RKO (cell line): ENCODE data around the gene TRAPPC11.
"Not testable (repeated sequence)": the region's sequence is repeated elsewhere in the genome, so short reads cannot be mapped to it uniquely, and the experiment has no call there.

Experiments used
- DNase-seq: peaks from one replicate; pipeline ENCODE4 v3.0.0-alpha.2; 2016; ENCODE audit warnings: low spot score

The TRAPPC11 gene

DNA sequence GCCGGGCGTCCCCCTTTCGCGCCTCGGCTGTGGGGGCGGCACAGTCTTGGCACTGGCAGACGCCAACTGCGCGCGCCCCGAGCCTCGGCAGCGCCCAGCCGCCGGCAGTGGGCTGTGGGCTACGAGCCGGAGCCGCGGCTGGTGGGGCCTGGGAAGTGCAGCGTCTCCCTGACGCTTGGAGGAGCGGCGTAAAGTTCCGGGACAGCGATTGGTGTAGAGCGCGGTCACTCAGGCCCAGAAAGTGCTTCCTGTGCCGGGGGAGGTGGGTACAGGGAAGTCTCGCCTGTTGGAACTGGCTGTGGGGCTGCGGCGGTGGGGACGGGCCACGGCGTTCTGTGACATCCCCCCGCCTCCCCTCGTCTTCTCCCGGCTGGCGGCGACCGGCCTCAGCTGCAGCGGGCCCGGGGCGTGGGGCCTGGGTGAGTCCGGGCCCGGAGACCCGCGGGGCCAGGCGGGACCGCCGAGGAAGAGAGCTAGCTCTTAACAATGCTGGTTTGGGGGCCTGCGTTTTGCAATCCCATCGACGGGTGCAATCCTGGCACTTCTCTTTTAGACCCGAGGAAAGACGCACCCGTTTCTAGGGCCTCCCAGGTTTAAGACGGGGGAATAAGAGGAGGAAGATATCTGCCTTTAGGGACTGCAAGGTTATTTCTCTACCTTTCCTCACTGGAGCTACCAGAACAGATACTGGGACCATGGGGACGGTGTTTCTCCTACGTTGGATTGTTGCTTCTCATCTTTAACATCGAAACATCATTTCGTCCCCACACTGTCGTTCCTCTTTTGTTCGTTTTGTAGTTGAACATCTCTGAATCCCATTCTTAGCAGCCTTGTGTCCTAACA, at the start of gene TRAPPC11, which contains the start of gene RWDD4:
Gene TRAPPC11 (plus strand): TSS at position 265 of the 843 bp plus-strand sequence. CDS start 4,575 bp downstream, outside the sequence.
Gene RWDD4 (minus strand): TSS at position 157 of the 843 bp plus-strand sequence. CDS start 233 bp downstream, outside the sequence.
- DNase-seq: peak; percentile 97

- DNase-seq: peak; percentile 24
Observed at GRCh38 chr4:183610033-183610432, 49.1 kb upstream of the TRAPPC11 start.

DNA sequence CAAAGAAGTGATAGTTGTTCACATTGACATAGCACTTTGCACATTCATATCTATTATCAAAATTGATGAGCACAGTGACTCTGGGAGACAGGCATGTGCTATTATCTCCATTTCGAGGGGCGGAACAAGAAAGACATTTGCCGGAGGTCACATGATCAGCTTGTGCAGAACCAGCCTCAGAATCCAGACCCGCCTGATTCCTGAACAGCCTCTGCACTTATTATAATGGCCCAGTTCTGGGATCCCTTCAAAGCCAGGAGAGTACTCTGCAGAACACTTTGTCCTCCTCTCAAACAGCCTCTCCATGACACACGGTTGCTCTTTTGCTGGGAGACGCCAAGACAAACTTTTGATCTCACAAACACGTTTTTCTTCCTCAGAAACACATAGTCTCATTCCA, 48.5 kb upstream of the TRAPPC11 start:
- DNase-seq: no peak

DNA sequence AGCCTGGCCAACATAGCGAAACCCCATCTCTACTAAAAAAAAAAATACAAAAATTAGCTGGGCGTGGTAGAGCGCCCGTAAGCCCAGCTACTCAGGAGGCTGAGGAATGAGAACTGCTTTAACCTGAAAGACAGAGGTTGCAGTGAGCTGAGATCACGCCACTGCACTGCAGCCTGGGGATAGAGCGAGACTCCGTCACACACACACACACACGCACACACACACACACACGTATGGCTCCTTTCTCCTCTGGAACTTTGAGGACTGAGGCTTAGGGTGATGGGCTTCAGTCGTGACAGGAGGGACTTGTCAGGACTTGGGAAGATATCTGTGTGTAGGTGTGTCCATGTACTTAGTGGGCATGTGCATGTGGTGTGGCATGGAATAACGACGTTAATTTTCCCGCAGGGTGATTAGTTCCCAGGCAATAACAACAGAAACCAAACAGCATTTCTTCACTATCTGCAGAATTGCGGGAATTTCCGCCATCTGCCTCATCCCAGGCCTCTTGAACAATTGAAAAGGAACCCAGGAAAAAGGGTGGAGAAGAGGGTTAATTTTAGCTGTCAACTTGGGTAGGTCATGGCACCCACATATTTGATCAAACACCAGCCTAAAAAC, 47.8 kb upstream of the TRAPPC11 start:
- no peak for DNase-seq

DNA sequence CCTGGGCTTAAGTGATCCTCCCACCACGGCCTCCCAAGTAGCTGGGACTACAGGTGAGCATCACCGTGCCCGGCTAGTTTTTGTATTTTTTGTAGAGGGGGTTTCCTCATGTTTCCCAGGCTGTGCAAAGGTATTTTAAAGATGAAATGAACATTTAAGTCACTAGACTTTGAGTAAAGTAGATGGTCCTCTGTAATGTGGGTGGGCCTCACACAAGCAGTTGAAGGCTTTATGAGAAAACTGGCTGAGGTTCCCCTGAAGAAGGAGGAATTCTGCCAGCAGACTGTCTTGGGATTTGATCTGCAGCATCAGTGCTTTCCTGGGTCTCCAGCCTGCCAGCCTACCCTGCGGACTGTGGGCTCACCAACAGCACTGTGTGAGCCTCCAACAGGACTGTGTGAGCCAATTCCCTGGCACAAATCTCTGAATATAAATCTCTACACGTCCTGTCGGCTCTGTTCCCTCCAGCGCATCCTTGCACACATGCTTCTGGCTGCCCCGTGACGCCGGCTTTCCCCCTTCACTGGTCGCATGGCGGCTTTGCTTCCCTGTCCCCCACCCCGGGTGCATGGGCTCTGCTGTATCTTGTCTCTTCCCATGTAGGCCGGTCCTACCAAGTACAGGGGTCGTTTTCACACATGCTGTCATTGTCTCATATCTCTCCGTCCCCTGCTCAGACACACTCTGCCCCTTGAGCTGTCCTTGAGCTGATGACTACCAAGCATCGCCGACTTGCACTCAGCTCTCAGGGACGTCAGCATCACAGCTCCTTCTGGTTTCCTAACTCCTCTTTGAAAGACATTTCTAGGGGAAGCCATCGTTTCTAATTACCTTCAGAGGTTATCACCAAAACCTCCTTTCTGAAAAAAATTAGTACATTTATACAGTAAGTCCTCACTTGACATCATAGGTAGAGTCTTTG, 46.5 kb upstream of the TRAPPC11 start:
- DNase-seq: no peak

DNA sequence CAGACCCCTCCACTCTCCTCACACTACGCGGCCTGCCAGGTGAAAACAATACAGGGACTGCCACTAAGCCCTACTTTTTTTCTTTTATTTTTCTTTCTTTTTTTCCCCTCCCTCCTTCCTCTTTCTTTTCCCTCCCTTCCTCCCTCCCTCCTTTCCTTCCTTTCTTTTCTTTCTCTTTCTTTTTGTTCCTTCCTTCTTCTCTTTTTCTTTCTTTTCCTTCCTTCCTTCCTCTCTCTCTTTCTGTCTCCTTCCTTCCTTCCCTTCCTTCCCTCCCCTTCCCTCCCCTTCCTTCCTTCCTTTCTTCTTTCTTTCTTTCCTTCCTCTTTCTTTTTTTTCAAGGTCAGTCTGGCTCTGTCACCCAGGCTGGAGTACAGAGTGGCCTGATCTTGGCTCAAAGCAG, 42.0 kb upstream of the TRAPPC11 start:
- no peak for DNase-seq

GRCh38 chr4:183618681-183619080, 40.4 kb upstream of the TRAPPC11 start:
- no peak for DNase-seq

GRCh38 chr4:183620421-183620820, 38.7 kb upstream of the TRAPPC11 start:
- DNase-seq: no peak

DNA sequence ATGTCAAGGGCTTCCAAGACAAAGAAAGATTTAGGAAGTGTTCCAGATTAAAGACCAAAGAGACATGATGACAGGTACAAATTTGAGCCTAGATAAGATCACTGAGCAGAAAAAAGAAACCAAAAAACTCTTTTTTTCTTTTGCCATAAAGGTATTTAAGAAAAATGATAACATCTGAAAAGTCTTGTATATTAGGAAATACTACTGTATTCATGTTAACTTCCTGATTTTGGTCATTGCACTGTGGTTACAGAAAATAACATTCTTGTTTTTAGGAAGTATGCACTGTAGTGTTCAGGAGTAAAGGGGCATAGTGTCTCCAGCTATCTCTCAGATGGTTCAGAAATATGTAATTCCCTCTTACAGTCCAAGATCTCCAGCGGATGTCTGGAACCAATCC, 37.2 kb upstream of the TRAPPC11 start:
- DNase-seq: no peak

DNA sequence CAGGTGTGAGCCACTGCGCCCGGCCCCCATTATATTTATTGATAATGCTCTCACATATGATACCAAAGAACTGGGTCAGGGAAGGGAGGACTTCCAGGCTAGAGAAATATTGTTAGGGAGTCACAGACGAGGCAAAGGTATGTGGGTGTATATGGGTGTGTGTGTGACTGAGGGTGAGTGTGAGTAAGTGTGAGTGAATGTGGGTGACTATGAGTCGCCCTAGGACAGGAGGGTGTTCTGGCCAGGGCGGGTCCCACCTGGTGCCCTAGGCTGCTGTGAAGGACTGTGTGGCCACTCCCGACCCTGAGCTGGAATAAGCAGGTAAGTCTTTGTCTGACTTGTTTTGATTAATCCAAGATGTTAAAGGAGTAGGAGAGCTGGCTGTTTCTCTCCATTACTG, 34.5 kb upstream of the TRAPPC11 start:
- DNase-seq: no peak

DNA sequence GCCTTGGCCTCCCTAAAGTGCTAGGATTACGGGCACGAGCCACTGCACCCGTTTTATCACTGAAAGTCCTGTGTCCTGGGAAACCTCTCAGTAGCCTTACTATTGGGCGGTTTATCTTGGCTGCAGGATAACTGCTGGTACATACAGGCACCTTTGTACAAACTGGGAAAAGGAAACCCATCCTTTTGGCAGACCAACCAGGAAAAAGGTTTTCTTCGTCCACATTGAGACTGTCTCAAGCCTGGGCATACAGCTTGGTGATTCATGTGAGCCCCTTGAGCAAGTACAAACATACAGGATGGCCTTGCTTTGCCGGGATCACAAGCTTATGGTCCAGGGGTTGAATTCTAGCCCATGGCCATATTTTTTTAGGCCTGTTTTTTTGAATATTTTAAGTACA, 32.9 kb upstream of the TRAPPC11 start:
- DNase-seq: no peak

DNA sequence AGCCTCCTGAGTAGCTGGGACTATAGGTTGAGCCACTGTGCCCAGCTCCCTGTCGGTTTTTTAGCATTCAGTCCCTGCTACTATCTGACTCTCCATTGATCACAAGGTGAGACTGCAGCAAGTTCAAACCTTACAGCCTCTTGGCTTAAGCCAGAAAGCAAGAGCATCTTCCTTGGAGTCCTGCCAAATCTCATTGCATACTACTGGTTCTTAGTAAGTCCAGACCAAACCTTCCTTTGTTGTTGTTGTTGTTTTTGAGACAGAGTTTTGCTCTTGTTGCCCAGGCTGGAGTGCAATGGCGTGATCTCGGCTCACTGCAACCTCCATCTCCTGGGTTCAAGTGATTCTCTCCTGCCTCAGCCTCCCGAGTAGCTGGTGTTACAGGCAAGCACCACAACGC, 31.8 kb upstream of the TRAPPC11 start:
- not testable (repeated sequence) for DNase-seq

GRCh38 chr4:183627979-183628588, 31.0 kb upstream of the TRAPPC11 start:
- no peak for DNase-seq

- DNase-seq: no peak
Observed at GRCh38 chr4:183631577-183632198, 27.4 kb upstream of the TRAPPC11 start.

- DNase-seq: no peak
Observed at GRCh38 chr4:183632689-183633088, 26.4 kb upstream of the TRAPPC11 start.

DNA sequence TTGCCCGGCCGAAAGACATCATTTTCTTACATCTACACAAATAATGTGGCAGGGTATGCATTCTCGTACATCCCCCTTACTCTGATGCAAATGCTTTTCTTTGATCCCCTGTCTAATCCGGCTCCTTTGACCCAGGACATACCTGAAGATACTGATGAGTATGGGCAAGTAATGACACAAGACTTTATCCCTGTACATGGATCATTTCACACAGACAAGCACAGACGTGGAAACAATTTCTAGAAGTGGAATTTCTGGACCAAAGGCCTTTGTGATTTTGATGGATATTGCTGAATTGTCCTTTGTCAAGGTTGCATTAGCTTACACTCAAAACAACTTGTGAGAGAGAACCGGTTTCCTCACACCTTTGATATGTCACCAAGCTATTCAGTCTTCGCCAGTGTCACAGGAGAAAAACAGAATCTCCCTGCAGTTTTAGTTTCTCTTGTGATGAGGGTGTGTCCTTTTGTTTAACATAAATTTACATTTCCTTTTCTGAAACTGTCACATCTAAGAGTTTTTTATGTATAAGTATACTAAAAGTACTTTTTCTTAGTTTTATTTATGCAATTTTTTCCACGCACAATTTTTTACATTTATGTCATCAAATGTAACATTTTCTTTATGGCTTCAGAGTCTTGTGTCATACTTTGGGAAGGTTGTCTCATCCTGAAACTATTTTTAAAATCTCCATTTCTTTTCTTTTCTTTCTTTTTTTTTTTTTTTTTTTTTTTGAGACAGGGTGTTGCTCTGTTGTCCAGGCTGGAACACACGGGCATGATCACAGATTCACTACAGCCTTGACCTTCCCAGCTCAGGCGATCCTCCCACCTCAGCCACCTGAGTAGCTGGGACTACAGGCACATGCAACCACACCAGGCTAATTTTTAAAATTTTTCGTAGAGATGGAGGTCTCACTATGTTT, 25.4 kb upstream of the TRAPPC11 start:
- no peak for DNase-seq

DNA sequence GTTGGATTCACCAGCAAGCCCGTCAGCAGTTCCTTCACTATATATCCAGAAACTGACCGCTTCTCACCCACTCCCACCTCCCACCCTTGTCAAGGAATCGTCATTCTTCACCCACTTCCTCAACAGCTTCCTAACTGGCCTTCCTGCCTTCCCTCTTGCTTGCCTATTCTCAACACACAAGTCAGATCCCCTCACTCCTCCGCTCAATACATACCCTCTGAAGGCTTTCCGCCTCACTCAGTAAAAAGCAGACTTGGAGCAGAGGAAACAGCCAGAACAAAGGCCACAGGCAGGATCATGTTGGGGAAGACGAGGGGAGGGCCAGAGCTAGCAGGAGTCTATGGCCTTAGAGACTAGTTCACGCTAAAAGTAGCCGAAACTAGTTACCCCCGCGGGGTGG, 23.8 kb upstream of the TRAPPC11 start:
- DNase-seq: no peak

- DNase-seq: no peak
Observed at GRCh38 chr4:183635741-183636140, 23.4 kb upstream of the TRAPPC11 start.

DNA sequence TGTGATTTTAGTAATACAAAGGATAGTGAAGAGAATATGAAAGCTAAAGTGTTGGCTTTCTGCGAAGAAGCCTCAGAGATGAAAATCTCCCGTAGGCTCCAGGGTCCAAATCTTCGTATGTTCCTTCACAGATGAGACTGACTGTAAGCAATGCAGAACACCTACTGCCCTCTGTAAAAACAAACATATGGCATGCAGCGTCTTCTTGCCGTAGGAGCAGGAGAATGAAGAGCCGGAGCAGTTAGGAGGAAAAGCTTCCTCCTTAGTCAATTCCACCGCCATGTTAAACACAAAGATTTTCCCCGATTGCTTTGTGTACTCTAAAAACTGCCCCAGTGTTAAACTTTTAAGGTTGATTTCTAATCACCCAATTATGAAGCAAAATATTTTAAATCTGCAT, 22.6 kb upstream of the TRAPPC11 start:
- no peak for DNase-seq

- DNase-seq: no peak
Observed at GRCh38 chr4:183636923-183637322, 22.2 kb upstream of the TRAPPC11 start.
